GM12801 (cell line): Measurements from ENCODE around the gene ZDHHC17.

Source experiments
- CTCF ChIP-seq: IDR thresholded peaks from one replicate; pipeline ENCODE4 v1.5.1; 2011; ENCODE audit warnings: control low read depth; ENCODE audit not compliant: insufficient read length; ENCODE audit errors: extremely low read depth

Gene ZDHHC17

GRCh38 chr12:76810671-76811419, 46.9 kb downstream of the ZDHHC17 start:
- TF ChIP-seq CTCF, result no peak

GRCh38 chr12:76811976-76812375, 48.1 kb downstream of the ZDHHC17 start:
- TF ChIP-seq CTCF, result no peak

GRCh38 chr12:76813265-76813664, 49.4 kb downstream of the ZDHHC17 start:
- TF ChIP-seq CTCF, result no peak

GRCh38 chr12:76813972-76814371, 50.1 kb downstream of the ZDHHC17 start:
- no peak for TF ChIP-seq CTCF

- TF ChIP-seq CTCF, result no peak
These were observed 57.1 kb downstream of the ZDHHC17 start for GRCh38 chr12:76820888-76821482.

GRCh38 chr12:76830436-76830835, 66.5 kb downstream of the ZDHHC17 start:
- no peak for TF ChIP-seq CTCF

GRCh38 chr12:76836633-76837032, 72.7 kb downstream of the ZDHHC17 start:
- TF ChIP-seq CTCF, result no peak
